C1 segment of cervical spinal cord (tissue), 14 donors: Measurements from ENCODE around the gene HDAC8.
A peak's percentile ranks its signal among the peaks of the same experiment; 100 is the strongest.
"Not testable (repeated sequence)": the region's sequence is repeated elsewhere in the genome, so short reads cannot be mapped to it uniquely, and the experiment has no call there.

Source experiments
- DNase-seq, 14 donors: peaks; one replicate each; lab custom pipeline; 2025; lab: John Stamatoyannopoulos, UW

The HDAC8 gene

GRCh38 chrX:72461766-72462165, 110.9 kb downstream of the HDAC8 start:
- no peak for DNase-seq

- DNase-seq: no peak
Measured at GRCh38 chrX:72461288-72461687, 111.4 kb downstream of the HDAC8 start.

GRCh38 chrX:72460715-72461114, 111.9 kb downstream of the HDAC8 start:
- DNase-seq: no peak

GRCh38 chrX:72449034-72449433, 123.6 kb downstream of the HDAC8 start:
- not testable (repeated sequence) for DNase-seq

- DNase-seq: not testable (repeated sequence)
Measured at GRCh38 chrX:72440764-72441163, 131.9 kb downstream of the HDAC8 start.

GRCh38 chrX:72436010-72436409, 136.6 kb downstream of the HDAC8 start:
- DNase-seq: no peak

GRCh38 chrX:72430405-72430968, 142.2 kb downstream of the HDAC8 start:
- DNase-seq: no peak

GRCh38 chrX:72421797-72422196, 150.8 kb downstream of the HDAC8 start:
- no peak for DNase-seq

GRCh38 chrX:72409993-72410392, 162.7 kb downstream of the HDAC8 start:
- DNase-seq: no peak

GRCh38 chrX:72408885-72409284, 163.8 kb downstream of the HDAC8 start:
- DNase-seq: no peak

GRCh38 chrX:72405136-72405535, 167.5 kb downstream of the HDAC8 start:
- DNase-seq: not testable (repeated sequence)

GRCh38 chrX:72402614-72403013, 170.0 kb downstream of the HDAC8 start:
- DNase-seq: no peak

GRCh38 chrX:72399816-72400215, 172.8 kb downstream of the HDAC8 start:
- no peak for DNase-seq

- DNase-seq: no peak
Measured at GRCh38 chrX:72396117-72396516, 176.5 kb downstream of the HDAC8 start.

GRCh38 chrX:72395237-72395636, 177.4 kb downstream of the HDAC8 start:
- no peak for DNase-seq

- DNase-seq: peak in 1 of 14 donors; percentile 28
Measured at GRCh38 chrX:72394518-72395170, 178.0 kb downstream of the HDAC8 start.

GRCh38 chrX:72393836-72394517, 178.7 kb downstream of the HDAC8 start:
- no peak for DNase-seq

- no peak for DNase-seq
Measured at GRCh38 chrX:72392816-72393800, 179.5 kb downstream of the HDAC8 start.

GRCh38 chrX:72392042-72392441, 180.6 kb downstream of the HDAC8 start:
- DNase-seq: no peak

GRCh38 chrX:72387247-72387646, 185.4 kb downstream of the HDAC8 start:
- no peak for DNase-seq

- DNase-seq: peak in 1 of 14 donors; percentile 58
Measured at GRCh38 chrX:72382202-72382595, 190.4 kb downstream of the HDAC8 start.
